Fibroblast of pulmonary artery (primary cell): ENCODE measurements around the gene DDX50.
"Not testable (repeated sequence)": the region's sequence is repeated elsewhere in the genome, so short reads cannot be mapped to it uniquely, and the experiment has no call there.

ENCODE experiments used
- DNase-seq: peaks from one replicate; pipeline ENCODE4 v3.0.0-alpha.2; 2010; ENCODE audit warnings: low read depth
- H3K4me3 ChIP-seq: replicated peaks from 2 replicates; pipeline ENCODE4 v1.5.1; 2011; ENCODE audit warnings: low read depth, mild to moderate bottlenecking, control low read depth, low read length, moderate library complexity
- TF ChIP-seq, protein P1 (sequence below): IDR thresholded peaks from 2 replicates; pipeline ENCODE4 v1.5.1; 2011; ENCODE audit warnings: mild to moderate bottlenecking, control low read depth, low read length, inconsistent platforms; ENCODE audit errors: missing control alignments

The DDX50 gene, protein sequence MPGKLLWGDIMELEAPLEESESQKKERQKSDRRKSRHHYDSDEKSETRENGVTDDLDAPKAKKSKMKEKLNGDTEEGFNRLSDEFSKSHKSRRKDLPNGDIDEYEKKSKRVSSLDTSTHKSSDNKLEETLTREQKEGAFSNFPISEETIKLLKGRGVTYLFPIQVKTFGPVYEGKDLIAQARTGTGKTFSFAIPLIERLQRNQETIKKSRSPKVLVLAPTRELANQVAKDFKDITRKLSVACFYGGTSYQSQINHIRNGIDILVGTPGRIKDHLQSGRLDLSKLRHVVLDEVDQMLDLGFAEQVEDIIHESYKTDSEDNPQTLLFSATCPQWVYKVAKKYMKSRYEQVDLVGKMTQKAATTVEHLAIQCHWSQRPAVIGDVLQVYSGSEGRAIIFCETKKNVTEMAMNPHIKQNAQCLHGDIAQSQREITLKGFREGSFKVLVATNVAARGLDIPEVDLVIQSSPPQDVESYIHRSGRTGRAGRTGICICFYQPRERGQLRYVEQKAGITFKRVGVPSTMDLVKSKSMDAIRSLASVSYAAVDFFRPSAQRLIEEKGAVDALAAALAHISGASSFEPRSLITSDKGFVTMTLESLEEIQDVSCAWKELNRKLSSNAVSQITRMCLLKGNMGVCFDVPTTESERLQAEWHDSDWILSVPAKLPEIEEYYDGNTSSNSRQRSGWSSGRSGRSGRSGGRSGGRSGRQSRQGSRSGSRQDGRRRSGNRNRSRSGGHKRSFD

DNA sequence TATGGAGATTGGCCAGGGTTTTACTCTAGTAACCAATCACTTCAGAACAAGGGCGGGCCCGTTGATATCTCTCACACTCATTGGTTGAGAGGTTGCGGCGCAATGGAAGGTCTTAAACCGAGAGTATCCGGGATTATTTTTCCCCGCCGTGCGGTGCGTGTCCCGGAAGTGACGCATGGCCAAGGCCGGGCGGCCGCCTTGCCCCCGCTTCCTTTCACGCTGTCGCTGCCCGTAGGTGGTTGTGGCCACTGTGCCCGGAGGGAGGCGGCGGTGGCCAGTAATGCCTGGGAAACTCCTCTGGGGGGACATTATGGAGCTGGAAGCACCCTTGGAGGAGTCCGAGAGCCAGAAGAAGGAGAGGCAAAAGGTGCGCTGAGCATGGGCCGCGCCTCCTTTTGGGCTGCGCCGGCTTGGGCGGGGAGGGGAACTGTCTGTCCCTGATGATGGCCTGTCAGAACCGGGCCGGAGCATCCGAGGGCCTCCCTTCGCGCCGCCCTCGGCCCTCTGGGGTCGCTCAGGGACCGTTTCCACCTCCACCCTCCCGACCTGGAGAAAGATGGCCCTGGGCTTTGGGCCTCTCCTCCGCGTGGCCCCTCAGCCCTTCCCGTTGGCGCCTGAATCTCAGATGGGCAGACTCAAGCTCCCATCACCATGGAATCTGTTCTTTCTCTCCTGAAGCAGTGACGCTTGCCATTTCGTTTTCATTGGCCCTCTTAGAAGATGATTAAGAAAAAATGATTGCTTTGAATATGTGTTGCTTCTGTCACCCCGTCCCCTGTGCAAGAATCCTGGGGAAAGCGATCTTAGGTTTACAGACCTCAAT, at the start of gene DDX50:
DDX50 (plus strand) TSS at position 211 of the 823 bp plus-strand sequence; CDS start at position 281, 70 bp downstream.
- H3K4me3 ChIP-seq, result peak within 1 kb of the TSS; percentile 69
- TF ChIP-seq, protein P1, sequence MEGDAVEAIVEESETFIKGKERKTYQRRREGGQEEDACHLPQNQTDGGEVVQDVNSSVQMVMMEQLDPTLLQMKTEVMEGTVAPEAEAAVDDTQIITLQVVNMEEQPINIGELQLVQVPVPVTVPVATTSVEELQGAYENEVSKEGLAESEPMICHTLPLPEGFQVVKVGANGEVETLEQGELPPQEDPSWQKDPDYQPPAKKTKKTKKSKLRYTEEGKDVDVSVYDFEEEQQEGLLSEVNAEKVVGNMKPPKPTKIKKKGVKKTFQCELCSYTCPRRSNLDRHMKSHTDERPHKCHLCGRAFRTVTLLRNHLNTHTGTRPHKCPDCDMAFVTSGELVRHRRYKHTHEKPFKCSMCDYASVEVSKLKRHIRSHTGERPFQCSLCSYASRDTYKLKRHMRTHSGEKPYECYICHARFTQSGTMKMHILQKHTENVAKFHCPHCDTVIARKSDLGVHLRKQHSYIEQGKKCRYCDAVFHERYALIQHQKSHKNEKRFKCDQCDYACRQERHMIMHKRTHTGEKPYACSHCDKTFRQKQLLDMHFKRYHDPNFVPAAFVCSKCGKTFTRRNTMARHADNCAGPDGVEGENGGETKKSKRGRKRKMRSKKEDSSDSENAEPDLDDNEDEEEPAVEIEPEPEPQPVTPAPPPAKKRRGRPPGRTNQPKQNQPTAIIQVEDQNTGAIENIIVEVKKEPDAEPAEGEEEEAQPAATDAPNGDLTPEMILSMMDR, result no peak
- DNase-seq, result peak; percentile 99

GRCh38 chr10:68856352-68856751, 44.8 kb upstream of the DDX50 start:
- H3K4me3 ChIP-seq, result no peak overlapping the region
- no peak for DNase-seq
- TF ChIP-seq, protein P1, result no peak

GRCh38 chr10:68857005-68857404, 44.1 kb upstream of the DDX50 start:
- no peak for DNase-seq
- no peak overlapping the region for H3K4me3 ChIP-seq
- TF ChIP-seq, protein P1, result no peak

- TF ChIP-seq, protein P1, result no peak
- peak; percentile 4 for DNase-seq
- H3K4me3 ChIP-seq, result no peak overlapping the region
These were observed 39.9 kb upstream of the DDX50 start for GRCh38 chr10:68861253-68861652.

- TF ChIP-seq, protein P1, result no peak
- no peak for DNase-seq
- H3K4me3 ChIP-seq, result no peak overlapping the region
These were observed 36.5 kb upstream of the DDX50 start for GRCh38 chr10:68864611-68865010.

GRCh38 chr10:68868173-68868572, 32.9 kb upstream of the DDX50 start:
- DNase-seq, H3K4me3 ChIP-seq: not testable (repeated sequence)

DNA sequence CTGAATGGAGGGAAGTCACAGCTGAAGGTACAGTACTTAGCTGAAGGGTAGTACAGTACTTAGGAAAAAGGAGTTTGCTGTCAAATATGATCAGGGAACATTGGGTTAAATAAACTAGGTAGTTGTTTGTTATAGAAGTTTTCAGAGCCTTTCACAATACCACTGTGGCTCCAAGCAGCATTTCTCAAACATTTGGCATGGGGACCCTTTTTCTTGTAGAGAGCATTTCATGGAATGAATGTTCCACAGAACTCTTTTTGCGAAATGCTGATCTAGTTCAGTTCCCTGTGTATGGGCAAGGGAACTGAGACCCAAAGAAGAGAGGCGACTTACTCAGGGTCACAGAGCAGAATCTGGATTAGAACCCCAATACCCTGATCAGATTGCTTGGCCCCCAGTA, 31.5 kb upstream of the DDX50 start:
- TF ChIP-seq, protein P1, result no peak
- DNase-seq, result peak; percentile 16
- H3K4me3 ChIP-seq, result no peak overlapping the region
